GM08714 (cell line): ENCODE measurements around the gene ST8SIA3.
"Not testable (repeated sequence)": the region's sequence is repeated elsewhere in the genome, so short reads cannot be mapped to it uniquely, and the experiment has no call there.

Source experiments
- H3K4me3 ChIP-seq: fragments of 200-500 bp; sonication (Bioruptor generic); 2 replicates; pipeline ENCODE4 v1.5.1; 2014; ENCODE audit warnings: mild to moderate bottlenecking, low read length, inconsistent platforms
- ZNF274 ChIP-seq: IDR thresholded peaks from 2 replicates; pipeline ENCODE4 v1.6.1; 2012; ENCODE audit warnings: mild to moderate bottlenecking, low read depth, low read length

ST8SIA3 gene

DNA sequence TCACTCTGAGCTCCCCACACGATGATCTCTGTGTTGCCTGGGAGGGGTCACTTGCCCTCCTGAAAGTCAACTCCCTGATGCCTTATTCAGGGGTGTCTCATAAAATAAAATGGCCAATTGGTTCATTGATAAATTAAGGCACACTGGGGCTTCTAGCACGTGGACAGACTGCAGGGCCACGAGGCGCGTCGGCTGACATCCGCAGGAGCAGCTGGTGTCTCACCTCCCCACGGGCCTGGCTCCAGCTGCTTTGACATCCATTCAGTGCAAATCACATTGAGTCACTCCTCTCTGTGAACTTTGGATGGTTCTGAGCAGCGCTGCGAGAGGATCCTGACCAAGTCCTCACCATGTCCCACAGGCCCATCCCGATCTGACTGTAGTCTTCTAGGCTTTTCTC, 4.6 kb upstream of the ST8SIA3 start:
- TF ChIP-seq ZNF274: no peak
- no peak overlapping the region for H3K4me3 ChIP-seq

- no peak overlapping the region for H3K4me3 ChIP-seq
- TF ChIP-seq ZNF274: no peak
These were observed 392 bp downstream of the ST8SIA3 start for GRCh38 chr18:57352761-57353136.

GRCh38 chr18:57353137-57353939, 981 bp downstream of the ST8SIA3 start:
- H3K4me3 ChIP-seq: no peak overlapping the region
- TF ChIP-seq ZNF274: no peak

GRCh38 chr18:57353940-57354461, 1.6 kb downstream of the ST8SIA3 start:
- H3K4me3 ChIP-seq: no peak overlapping the region
- no peak for TF ChIP-seq ZNF274

DNA sequence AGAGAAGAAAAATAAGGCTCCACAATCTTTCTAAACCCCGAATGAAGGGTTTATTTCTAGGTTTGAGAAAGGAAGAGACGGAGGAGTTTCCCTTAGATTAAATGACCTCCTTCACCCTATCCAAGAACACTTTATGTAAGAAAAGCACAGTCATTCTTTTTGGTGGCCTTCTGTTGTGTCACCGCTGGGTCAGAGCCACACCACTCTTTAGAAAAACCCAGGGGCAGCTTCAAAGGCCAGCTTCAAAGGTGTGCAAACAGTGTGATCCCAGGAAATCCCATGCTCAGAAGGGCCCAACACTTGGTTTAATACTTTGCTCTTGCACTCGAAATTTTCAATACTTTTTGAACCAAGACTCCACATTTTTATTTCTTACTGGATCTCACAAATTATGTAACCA, 7.1 kb downstream of the ST8SIA3 start:
- TF ChIP-seq ZNF274: no peak

GRCh38 chr18:57362714-57363113, 10.4 kb downstream of the ST8SIA3 start:
- no peak for TF ChIP-seq ZNF274
- H3K4me3 ChIP-seq: no peak overlapping the region

More for the DNA sequence above, 7.1 kb downstream of the ST8SIA3 start:
- H3K4me3 ChIP-seq: no peak overlapping the region

DNA sequence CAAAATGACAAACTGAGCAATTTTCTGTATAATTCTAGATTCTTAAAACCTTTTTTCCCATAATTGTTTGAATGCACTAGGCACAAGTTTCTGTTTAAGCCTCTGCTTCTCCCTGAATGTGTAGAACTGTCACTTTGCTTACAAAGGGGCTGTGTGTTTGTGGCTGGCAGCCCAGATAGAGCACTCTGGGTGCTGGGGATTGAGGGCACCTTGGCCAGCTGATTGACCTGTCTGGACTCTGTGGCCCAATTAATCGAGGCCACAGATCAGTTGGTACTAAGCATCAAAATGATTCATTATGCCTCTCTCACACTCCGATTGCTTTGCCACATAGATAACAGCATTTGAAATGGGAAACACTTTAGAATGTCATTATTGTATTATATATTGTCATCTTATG, 12.1 kb downstream of the ST8SIA3 start:
- TF ChIP-seq ZNF274: no peak

GRCh38 chr18:57366528-57367081, 14.2 kb downstream of the ST8SIA3 start:
- H3K4me3 ChIP-seq: no peak overlapping the region
- TF ChIP-seq ZNF274: no peak

More for the DNA sequence above, 12.1 kb downstream of the ST8SIA3 start:
- H3K4me3 ChIP-seq: no peak overlapping the region

GRCh38 chr18:57372444-57372843, 20.1 kb downstream of the ST8SIA3 start:
- TF ChIP-seq ZNF274: no peak
- no peak overlapping the region for H3K4me3 ChIP-seq

DNA sequence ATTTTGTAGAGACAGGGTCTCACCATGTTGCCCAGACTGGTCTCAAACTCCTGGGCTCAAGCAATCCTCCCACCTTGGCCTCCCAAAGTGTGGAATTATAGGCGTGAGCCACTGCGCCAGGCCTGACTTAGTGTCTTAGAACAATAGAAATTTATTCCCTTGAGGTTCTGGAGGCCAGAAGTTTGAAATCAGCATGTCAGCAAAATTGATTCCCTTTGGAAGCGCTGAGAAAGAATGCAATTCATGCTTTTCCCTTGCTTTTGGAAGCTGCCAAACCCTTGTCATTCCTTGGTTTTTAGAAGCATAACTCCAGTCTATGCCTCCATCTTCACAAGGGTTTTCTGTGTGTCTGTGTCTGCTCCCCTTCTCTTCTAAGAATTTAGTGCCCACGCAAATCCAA, 20.7 kb downstream of the ST8SIA3 start:
- TF ChIP-seq ZNF274: no peak
- no peak overlapping the region for H3K4me3 ChIP-seq

GRCh38 chr18:57376503-57376902, 24.1 kb downstream of the ST8SIA3 start:
- no peak for TF ChIP-seq ZNF274
- H3K4me3 ChIP-seq: no peak overlapping the region

DNA sequence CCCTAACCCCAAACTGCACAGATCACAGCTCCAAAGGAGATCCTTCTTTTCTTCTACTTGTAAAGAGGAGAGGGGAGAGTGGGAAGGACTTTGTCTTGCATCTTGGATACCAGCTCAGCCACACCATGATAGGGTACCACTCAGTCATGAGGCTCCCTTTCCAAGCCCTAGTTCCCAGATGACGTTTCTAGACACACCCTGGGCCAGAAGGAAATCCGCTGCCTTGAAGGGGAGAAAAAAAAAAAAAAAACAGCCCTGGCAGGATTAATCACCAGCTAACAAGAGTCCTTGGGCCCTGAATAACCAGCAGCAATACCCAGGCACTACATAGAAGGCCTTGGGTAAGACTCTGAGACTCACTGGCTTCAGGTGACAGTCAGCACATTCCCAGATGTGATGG, 36.9 kb downstream of the ST8SIA3 start:
- no peak overlapping the region for H3K4me3 ChIP-seq
- TF ChIP-seq ZNF274: no peak

GRCh38 chr18:57390044-57390443, 37.7 kb downstream of the ST8SIA3 start:
- TF ChIP-seq ZNF274: no peak
- no peak overlapping the region for H3K4me3 ChIP-seq

GRCh38 chr18:57394749-57395148, 42.4 kb downstream of the ST8SIA3 start:
- H3K4me3 ChIP-seq: not testable (repeated sequence)

GRCh38 chr18:57396831-57397230, 44.5 kb downstream of the ST8SIA3 start:
- H3K4me3 ChIP-seq: not testable (repeated sequence)
